OCI-LY7 (cell line): ENCODE measurements around the gene MGAT4C. TPM values are rescaled to one million over a fixed set of nuclear protein-coding genes. Genes with fewer than 3 reads are reported as not detected.
"Not testable (repeated sequence)": the region's sequence is repeated elsewhere in the genome, so short reads cannot be mapped to it uniquely, and the experiment has no call there.

Experiments
- Bru-seq: library from RNA; stranded (reverse); fragments of 400-500 nt; gene quantifications from one replicate; lab custom pipeline; 2021; lab: Mats Ljungman, UMichigan
- BruChase-seq, 2 experiments: library from RNA; stranded (reverse); fragments of 400-500 nt; gene quantifications; one replicate each; lab custom pipeline; 2021; lab: Mats Ljungman, UMichigan
- BruUV-seq: library from RNA; stranded (reverse); fragments of 400-500 nt; replicated peaks from 2 replicates; lab custom pipeline; 2021; lab: Mats Ljungman, UMichigan
- CTCF ChIA-PET: fragments of 300-600 bp; sonication (Branson Sonifier 250); formaldehyde crosslinking; loops from one replicate; lab custom pipeline; 2022; ENCODE audit warnings: antibody characterized with exemption; ENCODE audit not compliant: unreplicated experiment; lab: Charles Lee
- POLR2A ChIA-PET: fragments of 300-600 bp; sonication (Branson Sonifier 250); formaldehyde crosslinking; loops from one replicate; lab custom pipeline; 2022; ENCODE audit warnings: antibody characterized with exemption; lab: Charles Lee
- DNase-seq: peaks from one replicate; pipeline ENCODE4 v3.0.0-alpha.2; 2015; ENCODE audit warnings: low spot score
- H2AFZ ChIP-seq: fragments of 200-600 bp; sonication (generic), shearing (Covaris generic); 2 replicates; pipeline ENCODE4 v1.6.1; 2014; ENCODE audit warnings: mild to moderate bottlenecking, antibody characterized with exemption, low read length, moderate library complexity
- H3K27ac ChIP-seq: fragments of 200-600 bp; sonication (generic); 2 replicates; pipeline ENCODE4 v1.5.1; 2014; ENCODE audit warnings: mixed run types, low read depth, mild to moderate bottlenecking, moderate library complexity, low read length, inconsistent platforms; ENCODE audit not compliant: poor library complexity, severe bottlenecking
- H3K36me3 ChIP-seq: fragments of 200-600 bp; sonication (generic); 2 replicates; pipeline ENCODE4 v1.6.1; 2014; ENCODE audit warnings: mild to moderate bottlenecking, antibody characterized with exemption, low read length, moderate library complexity, mixed read lengths; ENCODE audit not compliant: insufficient read depth
- H3K4me1 ChIP-seq: fragments of 200-600 bp; sonication (generic); 2 replicates; pipeline ENCODE4 v1.5.1; 2014; ENCODE audit warnings: mild to moderate bottlenecking, low read length; ENCODE audit not compliant: insufficient read depth, poor library complexity, severe bottlenecking
- H3K4me2 ChIP-seq: fragments of 200-600 bp; sonication (generic); 2 replicates; pipeline ENCODE4 v1.6.1; 2014; ENCODE audit warnings: mild to moderate bottlenecking, low read length
- H3K4me3 ChIP-seq: fragments of 200-600 bp; sonication (generic); 2 replicates; pipeline ENCODE4 v1.5.1; 2014; ENCODE audit warnings: mild to moderate bottlenecking, low read depth, low read length; ENCODE audit not compliant: poor library complexity, severe bottlenecking
- H3K79me2 ChIP-seq: fragments of 200-600 bp; sonication (generic); 2 replicates; pipeline ENCODE4 v1.6.1; 2016; ENCODE audit warnings: low read depth, mild to moderate bottlenecking, low read length, moderate library complexity, mixed read lengths; ENCODE audit not compliant: insufficient read depth
- H3K9me2 ChIP-seq: fragments of 200-600 bp; sonication (generic); 2 replicates; pipeline ENCODE4 v1.6.1; 2016; ENCODE audit warnings: mild to moderate bottlenecking, low read length, mixed read lengths; ENCODE audit not compliant: insufficient read depth
- H3K9me3 ChIP-seq: fragments of 200-600 bp; sonication (generic); 2 replicates; pipeline ENCODE4 v1.6.1; 2014; ENCODE audit warnings: mild to moderate bottlenecking, mixed run types, low read length, mixed read lengths
- H4K20me1 ChIP-seq: fragments of 200-600 bp; sonication (generic); 2 replicates; pipeline ENCODE4 v1.6.1; 2014; ENCODE audit warnings: mild to moderate bottlenecking, antibody characterized with exemption, low read length, moderate library complexity, mixed read lengths; ENCODE audit not compliant: insufficient read depth
- CTCF ChIP-seq: fragments of 200-600 bp; sonication (generic); conservative IDR thresholded peaks from 2 replicates; pipeline ENCODE4 v1.5.1; 2014; ENCODE audit warnings: mild to moderate bottlenecking, antibody characterized with exemption, low read length, moderate library complexity, mixed read lengths
- EZH2phosphoT487 ChIP-seq: fragments of 200-600 bp; sonication (generic); IDR thresholded peaks from 2 replicates; pipeline ENCODE4 v1.6.1; 2018; ENCODE audit warnings: low read depth, borderline replicate concordance, mild to moderate bottlenecking, mixed run types, antibody characterized with exemption, low read length, moderate library complexity, mixed read lengths
- intact Hi-C: fragments of 100-400 bp; cut with micrococcal nuclease; formaldehyde crosslinking; loops from one replicate; pipeline ENCODE4 v1.10.0; 2022; ENCODE audit not compliant: unreplicated experiment
- long read RNA-seq: library from polyadenylated mRNA; stranded (forward); transcript quantifications from one replicate; pipeline ENCODE4 v2.0.0, GENCODE V29; 2022
- total RNA-seq, 2 experiments: library from RNA; depleted of rRNA in 1 of 2; stranded (reverse); fragments of >200 nt in 1 of 2; shearing (Covaris generic) in 1 of 2; gene quantifications; 2 replicates each; pipeline ENCODE4 v1.2.3, GENCODE V29; 2014 to 2022

The MGAT4C gene
- total RNA-seq (2014; rRNA removed; shearing (Covaris generic)) (not detected in 2 replicates), total RNA-seq (2022) (not detected in 2 replicates), Bru-seq, nascent RNA (not detected), BruChase-seq, experiment 1, labeled RNA remaining after a 6-hour chase (percentile 0 among the genes with signal in this experiment), BruChase-seq, experiment 2, labeled RNA remaining after a 2-hour chase (percentile 0 among the genes with signal in this experiment)
- long read RNA-seq, result 0 reads

GRCh38 chr12:86256163-86256562 is at the start of gene MGAT4C:
TSS of gene MGAT4C (minus strand) at chr12:86256391.
- H3K9me3 ChIP-seq, result no peaks in the 10 kb centered on the region
- H3K4me1 ChIP-seq, result no peaks in the 10 kb centered on the region
- CTCF ChIA-PET, result no interaction called here
- H2AFZ ChIP-seq, result no peak within 1 kb of the TSS
- intact Hi-C loops, result no loop called here
- H3K4me3 ChIP-seq, result no peak within 1 kb of the TSS
- no peak within 1 kb of the TSS for H3K4me2 ChIP-seq
- H3K36me3 ChIP-seq, result no peaks in the 10 kb centered on the region
- DNase-seq, result no peak
- POLR2A ChIA-PET, result no interaction called here
- no peaks in the 10 kb centered on the region for H3K79me2 ChIP-seq
- no peak within 1 kb of the TSS for H3K27ac ChIP-seq
- TF ChIP-seq CTCF, result no peak
- no peak for TF ChIP-seq EZH2phosphoT487
- no TSS peak for BruUV-seq
- H4K20me1 ChIP-seq, result no peaks in the 10 kb centered on the region
- H3K9me2 ChIP-seq, result no peaks in the 10 kb centered on the region

DNA sequence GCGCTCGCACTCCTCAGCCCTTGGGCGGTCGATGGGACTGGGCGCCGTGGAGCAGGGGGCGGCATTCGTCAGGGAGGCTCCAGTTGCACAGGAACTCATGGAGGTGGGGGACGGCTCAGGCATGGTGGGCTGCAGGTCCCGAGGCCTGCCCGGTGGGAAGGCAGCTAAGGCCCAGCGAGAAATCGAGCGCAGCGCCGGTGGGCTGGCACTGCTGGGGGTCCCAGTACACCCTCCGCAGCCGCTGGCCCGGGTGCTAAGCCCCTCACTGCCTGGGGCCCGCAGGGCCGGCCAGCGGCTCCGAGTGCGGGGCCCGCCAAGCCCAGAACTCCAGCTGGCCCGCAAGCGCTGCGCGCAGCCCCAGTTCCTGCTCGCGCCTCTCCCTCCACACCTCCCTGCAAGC is 40.2 kb upstream of the MGAT4C start:
- H3K4me1 ChIP-seq, H3K79me2 ChIP-seq, H4K20me1 ChIP-seq, H3K36me3 ChIP-seq, DNase-seq, CTCF ChIA-PET, H3K9me3 ChIP-seq, H3K27ac ChIP-seq, H3K9me2 ChIP-seq, H3K4me3 ChIP-seq, intact Hi-C loops, BruUV-seq, H3K4me2 ChIP-seq, H2AFZ ChIP-seq: not testable (repeated sequence)
- POLR2A ChIA-PET, result interaction anchor here (0.5 kb wide), 1 partner anchor 297 kb away, joined by 3 read pairs; no protein-coding TSS in a partner anchor

GRCh38 chr12:86293682-86294240 is 37.6 kb upstream of the MGAT4C start:
- TF ChIP-seq CTCF, result no peak
- no peak for TF ChIP-seq EZH2phosphoT487
- intact Hi-C loops, result no loop called here
- no TSS peak for BruUV-seq
- DNase-seq, result no peak
- H2AFZ ChIP-seq, result no peak overlapping the region
- no peaks in the 10 kb centered on the region for H3K4me1 ChIP-seq
- H4K20me1 ChIP-seq, result no peaks in the 10 kb centered on the region
- POLR2A ChIA-PET, result no interaction called here
- no peaks in the 10 kb centered on the region for H3K9me3 ChIP-seq
- CTCF ChIA-PET, result no interaction called here
- H3K9me2 ChIP-seq, result no peaks in the 10 kb centered on the region
- H3K36me3 ChIP-seq, result no peaks in the 10 kb centered on the region
- H3K4me3 ChIP-seq, result no peak overlapping the region
- H3K79me2 ChIP-seq, result no peaks in the 10 kb centered on the region
- H3K27ac ChIP-seq, result no peak overlapping the region
- no peak overlapping the region for H3K4me2 ChIP-seq
